ENCODE measurements around the gene TPST2.

TPST2 gene

GRCh38 chr22:26610072-26610958 is 20.4 kb upstream of the TPST2 start:
- DNase-seq, result no peak

DNA sequence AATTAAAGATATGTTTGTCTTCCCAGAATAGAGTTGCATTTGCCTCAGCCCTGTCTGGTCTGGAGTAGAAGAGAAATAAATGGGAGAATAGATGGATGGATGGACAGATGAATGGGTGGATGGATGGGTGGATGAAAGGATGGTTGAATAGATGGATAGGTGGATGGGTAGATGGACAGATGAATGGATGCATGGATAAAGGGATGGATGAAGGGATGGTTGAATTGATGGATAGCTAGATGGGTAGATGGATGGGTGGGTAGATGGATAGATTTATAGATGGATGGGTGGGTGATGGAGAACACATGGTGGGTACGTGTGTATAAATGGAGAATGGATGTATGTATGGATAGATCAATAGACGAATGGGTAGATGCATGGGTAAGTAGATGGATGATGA is 19.4 kb upstream of the TPST2 start:
- no peak for DNase-seq

- no peak for DNase-seq
Observed at GRCh38 chr22:26608129-26608528, 18.2 kb upstream of the TPST2 start.

DNA sequence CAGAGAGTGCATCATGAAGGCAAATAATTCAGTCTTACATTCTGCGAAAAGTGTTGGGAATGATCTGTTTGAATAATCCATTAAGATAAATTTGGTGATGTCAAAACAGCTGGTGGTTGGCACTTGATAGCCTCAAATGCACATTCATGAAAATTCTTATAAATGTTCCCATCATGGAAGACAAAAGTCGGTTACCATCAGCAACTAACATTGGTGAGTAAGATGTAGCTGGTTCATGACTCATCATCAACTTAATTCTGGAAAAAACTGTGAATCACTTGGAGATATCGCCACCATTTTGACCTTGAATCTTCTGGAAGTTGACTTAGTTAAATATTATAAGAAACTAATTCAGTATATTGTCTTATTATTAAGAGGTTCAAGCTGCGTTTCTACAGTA is 16.7 kb upstream of the TPST2 start:
- DNase-seq, result no peak

DNA sequence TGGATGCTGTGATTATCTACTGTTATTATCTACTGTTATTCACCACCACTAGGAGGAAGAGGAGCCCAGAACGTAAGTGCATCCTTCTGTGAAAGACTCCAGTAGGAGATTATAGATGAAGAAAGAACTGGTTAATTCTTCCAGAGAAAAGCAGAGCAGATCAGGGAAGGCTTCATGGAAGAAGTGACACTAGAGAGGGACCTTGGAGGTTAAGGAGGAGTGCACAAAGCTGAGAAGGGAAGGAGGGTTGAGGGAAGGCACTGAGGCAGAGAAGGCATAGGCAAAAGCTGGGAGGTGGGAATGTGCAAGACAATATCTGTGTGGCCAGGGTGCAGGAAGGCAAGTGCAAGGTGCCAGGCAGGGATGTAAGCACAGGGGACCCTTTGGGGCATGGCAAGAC is 14.4 kb upstream of the TPST2 start:
- no peak for DNase-seq

DNA sequence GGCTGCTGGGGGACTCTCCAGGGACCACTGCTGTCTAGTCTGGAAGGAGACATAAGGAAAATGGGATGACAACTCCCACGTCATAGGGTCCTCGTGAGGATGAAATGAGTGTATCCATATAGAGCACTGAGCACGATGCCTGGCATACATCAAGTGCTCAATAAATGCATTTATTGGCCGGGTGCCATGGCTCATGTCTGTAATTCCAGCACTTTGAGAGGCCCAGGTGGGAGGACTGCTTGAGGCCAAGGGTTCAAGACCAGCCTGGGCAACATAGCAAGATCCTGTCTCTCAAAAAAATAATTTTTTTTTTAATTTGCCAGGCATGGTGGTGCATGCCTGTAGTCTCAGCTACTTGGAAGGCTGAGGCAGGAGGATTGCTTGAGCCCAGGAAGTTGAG is 12.2 kb upstream of the TPST2 start:
- no peak for DNase-seq

- DNase-seq, result no peak
Observed at GRCh38 chr22:26601726-26602125, 11.8 kb upstream of the TPST2 start.

- no peak for DNase-seq
Observed at GRCh38 chr22:26599505-26599904, 9.6 kb upstream of the TPST2 start.

GRCh38 chr22:26597480-26597879 is 7.5 kb upstream of the TPST2 start:
- DNase-seq, result no peak

GRCh38 chr22:26597026-26597425 is 7.1 kb upstream of the TPST2 start:
- no peak for DNase-seq

DNA sequence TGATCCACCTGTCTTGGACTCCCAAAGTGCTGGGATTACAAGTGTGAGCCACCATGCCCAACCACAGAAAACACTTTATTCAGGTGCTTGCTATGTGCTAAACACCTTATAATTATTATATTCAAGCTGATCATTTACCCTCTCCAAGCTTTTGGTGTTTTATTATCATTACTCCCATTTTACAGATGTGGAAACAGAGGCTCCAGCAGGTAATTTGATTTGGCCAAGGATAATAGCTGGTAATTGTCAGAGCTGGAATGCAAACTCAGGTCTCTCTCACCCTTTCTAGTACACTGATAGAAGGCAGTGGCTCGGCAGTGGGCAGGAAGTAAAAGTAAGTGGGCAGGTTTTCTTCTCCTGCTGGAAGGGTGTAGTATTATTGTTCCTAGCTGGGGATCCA is 3.8 kb upstream of the TPST2 start:
- no peak for DNase-seq

DNA sequence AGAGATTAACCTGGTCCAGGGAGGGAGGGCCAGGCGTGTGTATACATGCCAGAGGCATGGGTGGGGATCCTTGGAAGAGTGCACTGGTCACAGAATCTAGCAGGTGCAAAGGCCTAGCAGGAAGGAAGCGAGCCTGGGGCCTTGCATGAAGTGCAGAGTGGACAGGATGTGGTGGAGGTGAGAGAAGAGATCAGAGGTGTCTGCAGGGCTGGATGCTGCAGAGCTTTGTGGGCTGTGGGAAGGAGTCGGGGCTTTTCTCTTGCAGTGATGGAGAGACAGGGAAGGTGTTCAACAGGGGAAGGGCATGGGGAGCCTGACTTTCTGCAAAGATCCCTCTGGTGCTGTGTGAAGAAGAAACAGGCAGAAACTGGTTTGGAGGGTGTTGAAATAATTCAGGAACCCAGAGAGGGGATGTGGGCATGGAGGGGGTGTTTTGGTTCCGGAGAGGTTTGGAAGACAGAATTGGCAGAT is 2.5 kb upstream of the TPST2 start:
- DNase-seq, result no peak

DNA sequence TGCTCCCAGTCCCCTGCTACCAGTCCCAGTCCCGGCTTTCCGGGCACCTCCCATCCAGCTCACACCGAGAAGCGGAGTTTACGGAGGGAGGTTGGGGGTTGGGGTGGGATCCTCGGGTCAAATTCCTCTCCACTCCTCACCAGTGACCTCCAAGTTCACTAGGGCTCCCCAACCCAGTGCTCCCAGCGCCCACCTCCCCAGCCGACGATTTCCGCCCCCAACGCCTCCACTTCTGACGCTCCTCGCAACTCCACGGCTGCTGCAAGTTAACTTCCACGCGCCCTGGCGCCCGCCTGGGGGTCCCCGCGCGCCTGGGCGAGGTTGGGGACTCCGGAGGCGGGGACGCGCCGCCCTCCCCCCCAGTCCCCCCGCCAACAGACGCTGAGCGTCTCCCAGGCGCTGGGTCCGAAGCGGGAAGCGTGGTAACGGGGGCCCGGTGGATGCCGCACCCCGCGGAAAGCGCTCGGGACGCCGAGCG is 526 bp downstream of the TPST2 start:
- DNase-seq, result no peak

DNA sequence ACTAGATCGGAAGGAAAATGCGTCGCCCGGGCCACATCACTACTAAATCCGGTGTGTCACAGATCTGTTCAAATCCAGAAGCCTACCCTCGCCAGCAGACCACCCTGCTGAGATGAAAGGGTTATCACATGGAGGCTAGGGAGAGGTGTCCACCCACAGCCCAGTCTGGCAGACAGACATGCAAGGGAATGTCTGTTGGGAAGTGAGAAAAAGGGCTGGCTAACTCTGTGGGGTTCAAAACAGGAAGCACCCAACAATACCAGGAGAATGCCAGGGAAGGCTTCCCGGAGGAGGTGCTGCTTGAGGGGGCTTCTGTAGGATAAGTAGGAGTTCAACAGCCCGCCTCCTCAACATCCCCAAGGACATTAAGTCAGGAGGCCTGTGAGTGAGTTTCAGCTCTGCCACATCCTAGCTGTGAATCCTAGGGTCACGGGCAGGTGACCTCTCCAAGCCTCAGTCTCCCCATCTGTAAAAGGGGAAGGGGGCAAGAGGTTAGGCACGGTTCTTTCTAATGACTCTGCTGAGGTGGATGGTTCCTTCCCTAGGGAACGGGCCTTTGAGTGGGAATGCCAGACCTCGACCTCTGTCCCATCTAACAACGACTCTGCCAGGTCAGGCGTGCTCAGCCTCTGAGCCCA is 1.1 kb downstream of the TPST2 start:
- DNase-seq, result no peak

DNA sequence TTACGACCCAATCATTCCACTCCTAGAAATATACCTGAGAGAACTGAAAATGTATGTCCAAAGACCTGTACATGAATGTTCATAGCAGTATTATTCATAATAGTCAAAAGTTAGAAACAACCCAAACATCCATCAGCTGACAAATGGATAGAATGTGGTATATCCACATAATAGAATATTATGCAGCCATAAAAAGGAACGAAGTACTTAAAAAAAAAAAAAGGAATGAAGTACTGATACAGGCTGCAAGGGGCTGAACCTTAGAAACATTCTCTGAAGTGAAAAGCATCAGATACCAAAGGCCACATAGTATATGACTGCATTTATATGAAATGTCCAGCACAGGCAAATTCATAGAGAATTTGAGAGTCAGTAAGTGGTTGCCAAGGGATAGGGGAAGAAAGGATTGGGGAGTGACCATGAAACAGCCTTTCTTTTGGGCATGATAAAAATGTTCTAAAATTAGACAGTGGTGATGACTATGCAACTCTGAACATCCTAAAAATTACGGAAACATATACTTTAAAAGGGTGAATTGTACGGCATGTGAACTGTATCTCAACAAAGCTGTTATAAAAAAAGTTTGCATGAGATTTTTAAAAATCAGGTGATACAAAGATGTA is 1.8 kb downstream of the TPST2 start:
- DNase-seq, result peak; percentile 6

DNA sequence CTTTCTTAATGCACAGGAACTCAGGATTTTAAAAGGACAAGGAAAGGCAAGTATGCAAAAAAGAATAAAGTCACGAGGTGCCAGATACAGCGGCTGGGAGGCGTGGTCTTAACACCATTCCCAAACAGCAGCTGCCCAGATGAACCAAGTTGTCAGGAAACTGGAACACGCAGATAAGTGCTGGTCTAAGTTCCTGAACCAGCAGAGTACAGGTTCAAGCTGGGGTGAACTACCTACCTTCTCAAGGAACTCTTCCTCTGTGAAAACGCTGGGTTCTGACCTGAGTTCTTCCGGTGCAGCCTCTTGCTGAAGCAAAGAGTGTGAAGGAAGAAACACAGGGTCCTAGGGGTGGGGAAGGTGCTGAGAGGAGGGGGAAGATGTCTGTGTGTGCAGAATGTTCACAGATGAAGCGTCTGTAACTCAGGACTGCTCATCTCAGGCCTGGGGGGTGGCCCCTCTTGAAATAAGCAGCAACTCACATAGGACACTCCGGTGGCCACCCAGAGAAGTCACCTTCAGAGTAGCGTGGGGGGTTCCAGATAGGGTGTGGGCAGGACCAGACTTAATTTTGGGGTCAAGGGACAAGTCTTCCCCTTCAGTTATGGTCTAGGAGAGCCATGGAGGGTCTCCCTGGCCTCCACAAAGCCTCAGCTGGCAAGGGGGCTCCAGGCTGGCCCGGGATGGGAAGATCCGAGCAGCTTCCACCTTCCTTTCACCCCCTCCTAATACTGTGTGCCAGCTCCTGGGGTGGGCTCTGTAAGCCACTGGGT is 3.2 kb downstream of the TPST2 start:
- no peak for DNase-seq

GRCh38 chr22:26585104-26585790 is 4.7 kb downstream of the TPST2 start:
- peak; percentile 13 for DNase-seq

- no peak for DNase-seq
Observed at GRCh38 chr22:26584010-26584409, 5.9 kb downstream of the TPST2 start.

GRCh38 chr22:26581633-26582168 is 8.2 kb downstream of the TPST2 start:
- DNase-seq, result no peak

DNA sequence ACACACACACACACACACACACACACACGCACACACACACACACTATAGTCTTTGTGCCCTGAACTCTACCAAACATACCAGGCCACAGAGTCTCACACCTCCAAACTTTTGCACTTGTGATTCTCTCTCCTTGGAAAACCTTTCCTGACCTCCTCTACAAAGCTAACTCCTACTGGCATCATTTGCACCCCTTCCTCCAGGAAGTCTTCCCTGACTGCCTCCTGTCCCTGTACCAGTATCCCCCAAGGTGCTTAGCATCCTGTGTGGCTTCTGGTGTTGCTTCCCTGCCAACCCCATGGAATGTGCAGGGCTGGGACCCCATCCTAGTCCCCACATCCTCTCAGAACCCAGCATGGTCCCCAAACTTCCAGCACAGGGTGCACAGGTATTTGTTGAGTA is 8.9 kb downstream of the TPST2 start:
- no peak for DNase-seq

DNA sequence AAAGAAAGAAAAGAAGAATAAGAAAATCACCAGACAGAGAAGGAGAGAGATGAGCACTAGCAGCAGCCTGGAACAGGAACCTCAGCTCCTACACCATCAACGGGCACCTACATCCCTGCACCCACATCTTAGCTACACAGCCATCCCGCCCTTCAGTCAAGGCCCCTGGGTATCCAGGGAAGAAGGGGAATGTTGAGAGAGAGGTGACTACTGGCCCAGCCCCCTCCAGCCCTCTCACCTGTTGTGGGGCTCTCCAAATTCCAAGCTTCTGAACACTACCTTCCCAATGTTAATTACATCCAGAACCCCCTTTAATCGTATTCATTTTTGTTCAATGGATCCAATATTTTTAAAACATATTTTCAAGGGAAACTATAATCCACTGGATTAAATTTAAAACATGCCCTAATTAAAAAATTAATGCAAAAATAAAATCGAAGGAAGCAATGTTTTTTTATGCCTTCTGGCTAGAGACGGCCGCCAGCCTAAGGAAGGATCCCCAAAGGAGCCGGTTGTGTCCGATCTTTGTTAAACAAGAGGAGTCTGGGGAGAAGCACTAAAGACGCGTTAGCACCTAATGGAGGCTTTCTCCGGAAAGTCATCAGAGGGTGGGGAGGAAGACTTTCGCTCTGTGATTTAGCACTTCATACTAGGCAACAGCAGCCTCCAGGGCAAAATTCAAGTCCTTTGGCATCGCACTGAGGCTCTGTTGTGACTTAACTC is 9.5 kb downstream of the TPST2 start:
- DNase-seq, result peak; percentile 12

All from eye (tissue), 1 donor.